Stimulated activated CD8-positive, alpha-beta memory T cell treated with anti-CD3 and anti-CD28 coated beads, Interleukin-15, amount 100 ng/mL, for 1 hour (primary cell): Measurements from ENCODE around the gene POLR2B.
"Not testable (repeated sequence)": the region's sequence is repeated elsewhere in the genome, so short reads cannot be mapped to it uniquely, and the experiment has no call there.

ENCODE experiments used
- DNase-seq: peaks from one replicate; pipeline ENCODE4 v3.0.0-alpha.2; 2020; ENCODE audit warnings: low read depth

POLR2B gene

DNA sequence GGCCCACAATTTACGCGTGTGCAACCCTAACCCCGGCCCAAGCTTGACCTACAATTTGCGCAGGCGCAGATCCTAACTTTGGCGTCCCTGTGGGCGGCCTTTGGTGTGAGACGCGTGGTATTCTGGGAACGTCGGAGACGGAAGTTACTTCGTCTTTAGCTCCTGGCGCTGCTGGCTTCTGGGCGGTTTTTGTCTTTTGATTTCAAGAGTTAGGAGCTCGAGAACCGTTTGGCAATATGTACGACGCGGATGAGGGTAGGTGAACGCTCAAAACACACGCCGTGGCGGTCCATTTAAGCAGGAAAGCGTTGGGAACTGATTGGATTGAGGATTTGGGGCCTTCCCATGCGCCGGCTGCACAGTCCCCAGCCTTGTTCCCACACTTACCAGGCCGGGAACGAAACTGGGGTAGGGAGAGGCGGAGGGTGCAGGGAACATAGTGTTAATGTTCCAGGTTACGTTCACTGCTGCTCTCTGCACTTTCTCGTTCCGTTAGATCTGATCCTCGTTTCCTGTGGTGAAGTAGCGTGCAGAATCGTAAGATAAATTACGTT is at the start of gene POLR2B:
Gene POLR2B (plus strand): TSS at position 147 of the 554 bp plus-strand sequence. CDS start 90 bp downstream, at position 237.
- DNase-seq = peak; percentile 72

DNA sequence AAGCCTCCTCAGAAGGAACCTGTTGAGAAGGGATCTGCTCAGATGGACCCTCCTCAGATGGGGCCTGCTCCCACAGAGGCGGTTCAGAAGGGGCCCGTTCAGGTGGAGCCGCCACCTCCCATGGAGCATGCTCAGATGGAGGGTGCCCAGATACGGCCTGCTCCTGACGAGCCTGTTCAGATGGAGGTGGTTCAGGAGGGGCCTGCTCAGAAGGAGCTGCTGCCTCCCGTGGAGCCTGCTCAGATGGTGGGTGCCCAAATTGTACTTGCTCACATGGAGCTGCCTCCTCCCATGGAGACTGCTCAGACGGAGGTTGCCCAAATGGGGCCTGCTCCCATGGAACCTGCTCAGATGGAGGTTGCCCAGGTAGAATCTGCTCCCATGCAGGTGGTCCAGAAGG is 48.1 kb upstream of the POLR2B start:
- DNase-seq = no peak

DNA sequence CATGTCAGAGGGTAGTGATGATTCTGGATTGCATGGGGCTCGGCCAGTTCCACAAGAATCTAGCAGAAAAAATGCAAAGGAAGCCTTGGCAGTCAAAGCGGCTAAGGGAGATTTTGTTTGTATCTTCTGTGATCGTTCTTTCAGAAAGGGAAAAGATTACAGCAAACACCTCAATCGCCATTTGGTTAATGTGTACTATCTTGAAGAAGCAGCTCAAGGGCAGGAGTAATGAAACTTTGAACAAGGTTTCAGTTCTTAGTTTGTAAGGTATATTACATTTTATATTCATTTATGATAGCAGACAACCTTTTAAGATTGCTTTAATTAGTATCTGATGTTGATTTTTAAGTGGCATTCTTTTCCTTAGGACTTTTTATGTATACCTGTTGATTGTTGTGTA is 46.8 kb upstream of the POLR2B start:
- no peak for DNase-seq

DNA sequence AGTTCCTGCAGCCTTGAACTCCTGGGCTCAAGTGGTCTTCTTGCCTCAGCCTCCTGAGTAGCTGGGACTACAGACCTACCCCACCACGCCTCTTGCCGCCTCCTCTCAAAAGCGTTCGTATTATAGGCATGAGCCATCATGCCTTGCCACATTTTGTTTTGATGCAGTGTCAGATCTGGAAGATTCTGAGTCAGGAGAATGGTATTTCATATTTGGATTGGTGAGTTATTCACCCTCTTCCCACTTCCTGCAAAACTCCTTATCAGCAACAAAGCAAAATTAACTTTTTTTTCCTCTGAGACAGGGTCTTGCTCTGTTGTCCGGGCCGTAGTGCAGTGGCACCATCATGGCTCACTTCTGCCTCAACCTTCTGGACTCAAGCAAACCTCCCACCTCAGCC is 41.4 kb upstream of the POLR2B start:
- no peak for DNase-seq

DNA sequence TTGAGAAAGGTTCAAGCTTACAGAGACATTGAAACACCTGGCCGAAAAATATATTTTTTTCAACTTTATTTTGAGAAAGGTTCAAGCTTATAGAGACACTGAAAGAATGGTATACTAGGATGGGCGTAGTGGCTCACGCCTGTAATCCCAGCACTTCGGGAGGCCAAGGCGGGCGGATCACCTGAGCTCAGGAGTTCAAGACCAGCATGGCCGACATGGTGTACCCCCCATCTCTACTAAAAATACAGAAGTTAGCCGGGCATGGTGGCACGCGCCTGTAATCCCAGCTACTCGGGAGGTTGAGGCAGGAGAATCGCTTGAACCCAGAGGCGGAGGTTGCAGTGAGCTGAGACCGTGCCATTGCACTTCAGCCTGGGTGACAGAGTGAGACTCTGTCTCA is 38.9 kb upstream of the POLR2B start:
- DNase-seq = not testable (repeated sequence)

DNA sequence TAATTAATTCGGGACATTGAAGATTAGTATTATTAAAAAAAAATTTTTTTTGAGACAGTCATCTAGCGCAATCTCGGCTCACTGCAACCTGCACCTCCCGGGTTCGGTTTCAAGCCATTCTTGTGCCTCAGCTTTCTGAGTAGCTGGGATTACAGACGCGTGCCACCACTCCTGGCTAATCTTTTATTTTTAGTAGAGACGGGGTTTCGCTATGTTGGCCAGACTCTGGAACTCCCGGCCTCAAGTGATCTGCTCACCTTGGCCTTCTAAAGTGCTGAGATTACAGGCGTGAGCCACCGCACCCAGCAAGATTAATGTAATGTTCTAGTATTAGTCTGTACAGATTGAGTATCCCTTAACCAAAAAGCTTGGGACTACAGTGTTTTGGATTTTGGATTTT is 38.3 kb upstream of the POLR2B start:
- no peak for DNase-seq

DNA sequence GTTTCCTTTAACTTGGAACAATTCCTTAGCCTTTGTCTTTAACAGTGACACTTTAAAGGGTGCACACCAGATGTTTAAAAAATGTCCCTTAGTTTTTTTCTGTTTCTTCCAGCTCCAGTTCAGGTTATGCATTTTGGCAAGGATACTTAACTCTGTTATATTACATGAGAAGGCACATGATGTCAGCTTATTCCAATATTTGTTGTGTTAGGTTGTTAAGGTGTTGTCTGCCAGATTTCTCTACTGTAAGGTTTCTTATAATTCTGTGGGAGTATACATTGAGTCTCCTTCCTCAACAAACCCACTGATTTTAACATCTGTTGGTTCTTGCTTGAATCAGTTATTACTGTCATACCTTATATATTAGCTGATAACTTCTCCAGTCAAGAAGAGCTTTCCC is 37.7 kb upstream of the POLR2B start:
- DNase-seq = no peak

DNA sequence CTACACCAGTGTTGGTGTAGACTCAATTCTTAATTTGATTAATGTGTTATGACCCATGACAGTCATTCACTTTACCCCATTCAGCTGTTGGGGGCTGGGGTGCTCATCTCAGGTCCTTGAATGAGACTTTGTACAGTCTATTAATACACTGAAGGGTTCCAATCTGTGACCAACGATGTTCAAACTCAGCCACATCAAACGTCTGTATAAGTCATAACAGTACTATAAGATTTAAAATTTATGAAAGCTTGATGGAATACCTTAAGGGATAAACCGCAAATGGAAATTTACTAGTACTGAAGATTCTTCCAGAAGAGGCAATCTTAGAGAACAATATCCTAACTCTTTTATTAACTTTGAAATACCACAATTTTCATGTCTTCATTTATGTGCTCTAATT is 37.3 kb upstream of the POLR2B start:
- no peak for DNase-seq

DNA sequence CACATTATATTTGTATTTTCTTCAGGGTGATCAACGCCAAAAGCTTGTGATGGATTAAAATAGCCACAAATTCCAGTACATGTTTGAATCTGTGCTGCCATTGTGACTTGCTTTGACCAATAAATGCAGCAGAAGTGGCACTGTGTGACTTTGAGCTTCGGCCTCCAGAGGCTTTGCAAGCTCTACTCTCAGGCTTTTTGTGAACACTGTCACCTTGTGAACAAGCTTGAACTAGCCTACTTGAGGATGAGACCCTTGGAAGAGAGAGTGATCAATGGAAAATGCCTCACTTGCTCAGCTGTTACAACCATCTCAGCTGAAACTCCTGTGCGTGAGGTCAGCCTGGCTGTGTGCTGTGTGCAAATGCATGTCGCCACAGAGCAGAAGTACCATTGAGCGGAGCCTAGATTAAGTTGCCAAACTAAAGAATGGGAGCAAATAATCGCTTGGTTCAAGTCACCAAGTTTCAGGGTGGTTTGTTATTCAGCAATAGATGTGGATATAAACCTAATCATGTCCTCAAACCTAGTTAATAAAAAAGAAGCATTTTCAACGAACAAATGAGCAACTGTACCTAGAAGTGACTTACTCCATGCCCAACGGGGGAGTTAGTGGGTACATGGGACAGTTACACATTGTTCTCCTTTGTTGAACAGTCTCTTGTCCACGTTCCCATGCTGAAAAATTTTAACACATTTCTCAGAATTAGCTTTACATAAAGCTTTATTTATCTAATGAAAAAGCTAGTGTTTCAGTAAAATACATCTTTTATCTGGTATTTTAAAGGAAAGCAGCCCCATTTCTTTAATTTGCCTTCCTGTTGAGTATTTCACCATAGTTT is 24.8 kb upstream of the POLR2B start:
- no peak for DNase-seq

DNA sequence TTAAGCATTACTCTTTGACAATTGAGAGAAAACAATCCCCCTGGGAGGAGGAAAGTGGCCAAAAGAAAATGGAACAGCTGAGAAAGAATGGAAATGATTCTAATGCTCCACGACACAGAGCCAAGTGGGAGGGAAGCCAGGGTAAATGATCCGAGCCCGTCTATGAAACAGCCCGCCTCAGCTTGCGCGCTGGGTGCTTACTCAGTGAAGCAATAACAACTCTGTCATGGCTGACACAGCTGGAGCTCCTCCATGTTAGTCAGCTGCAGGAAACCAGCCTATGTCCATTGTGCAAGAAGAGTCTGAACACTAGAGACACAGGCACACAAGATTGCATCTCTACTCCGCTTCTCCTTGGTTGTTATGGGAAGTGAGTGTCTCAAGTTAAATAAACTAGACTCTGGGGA is 20.6 kb upstream of the POLR2B start:
- DNase-seq = no peak

DNA sequence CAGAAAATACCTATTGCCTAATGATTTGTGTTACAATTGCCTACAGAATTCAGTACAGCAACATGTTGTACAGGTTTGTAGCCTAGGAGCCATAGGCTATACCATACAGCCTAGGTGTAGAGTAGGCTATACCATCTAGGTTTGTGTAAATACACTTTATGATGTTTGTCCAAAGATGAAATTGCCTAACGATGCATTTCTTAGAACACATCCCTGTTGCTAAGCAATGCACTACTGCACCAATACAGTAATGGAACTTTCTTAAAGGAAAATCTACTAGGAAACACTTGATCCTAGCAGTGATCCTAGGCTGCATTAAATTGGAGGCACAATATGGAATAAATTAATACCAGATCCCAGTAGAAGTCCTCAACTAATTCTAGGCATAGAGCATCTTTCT is 19.6 kb upstream of the POLR2B start:
- no peak for DNase-seq

DNA sequence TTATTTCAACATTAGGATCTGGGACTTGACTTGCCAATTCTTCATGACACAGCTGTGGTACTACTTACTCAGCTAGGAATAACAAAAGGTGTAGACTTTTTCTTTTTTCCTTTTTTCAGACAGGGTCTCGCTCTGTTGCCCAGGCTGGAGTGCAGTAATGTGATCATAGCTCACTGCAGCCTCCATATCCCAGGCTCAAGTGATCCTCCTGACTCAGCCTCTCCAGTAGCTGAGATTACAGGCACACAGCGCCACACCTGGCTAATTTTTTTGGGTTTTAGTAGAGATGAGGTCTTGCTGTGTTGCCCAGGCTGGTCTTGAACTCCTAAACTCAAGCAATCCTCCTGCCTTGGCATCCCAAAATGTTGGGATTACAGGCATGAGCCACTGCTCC is 17.6 kb upstream of the POLR2B start:
- no peak for DNase-seq

DNA sequence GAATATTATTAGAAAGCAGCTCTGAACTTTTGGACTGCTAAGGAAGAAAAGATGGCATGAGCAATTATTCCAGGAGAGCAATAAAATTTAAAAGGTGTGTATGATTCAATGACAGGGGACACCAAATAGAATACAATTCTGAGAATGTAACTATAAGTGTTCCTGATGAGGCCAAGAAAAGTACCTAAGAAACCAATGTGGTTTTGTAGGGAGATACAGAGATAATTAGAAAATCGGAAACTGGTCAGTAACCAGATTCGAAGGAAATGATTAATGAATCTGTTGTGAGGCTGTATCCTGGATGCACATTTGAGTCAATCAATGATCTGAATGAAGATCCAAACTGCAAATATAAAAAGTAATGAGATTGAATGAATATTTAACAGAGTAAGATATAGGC is 7.3 kb upstream of the POLR2B start:
- DNase-seq = no peak

DNA sequence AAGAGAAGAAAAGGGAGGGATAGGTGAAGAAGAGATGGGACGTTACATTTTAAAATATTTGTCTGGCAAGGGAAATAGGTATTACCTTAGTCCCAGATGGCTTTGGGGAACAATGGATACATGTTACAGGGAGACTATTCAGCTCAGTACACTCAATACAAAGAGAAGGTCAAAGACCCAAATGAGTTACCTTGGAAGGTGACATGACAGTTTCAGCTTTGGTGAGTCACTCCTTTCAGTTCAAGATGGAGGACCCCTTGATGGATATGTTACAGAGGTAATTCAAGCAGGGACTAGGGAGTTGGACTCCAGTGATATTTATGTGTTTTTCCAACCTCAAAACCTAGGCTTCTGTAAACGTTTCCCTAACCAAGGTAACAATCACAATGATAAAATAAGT is 6.3 kb upstream of the POLR2B start:
- no peak for DNase-seq

DNA sequence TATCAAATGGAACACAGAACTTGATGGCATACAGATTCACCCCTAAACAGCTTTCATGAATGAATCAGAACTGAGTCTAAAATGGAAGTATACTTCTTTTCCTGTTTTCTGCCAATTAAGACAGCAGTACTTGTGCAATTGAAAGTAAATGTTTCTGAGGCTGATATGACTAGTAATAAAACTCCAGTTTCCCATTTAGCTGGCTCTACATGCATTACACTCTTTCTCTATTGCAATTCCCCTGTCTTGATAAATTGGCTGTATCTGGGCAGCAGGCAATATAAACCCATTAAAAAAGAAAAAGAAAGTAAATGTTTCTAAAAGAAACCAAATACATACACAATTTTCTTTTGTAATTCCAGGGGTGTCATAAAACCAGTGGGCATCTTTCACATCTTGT is 5.9 kb upstream of the POLR2B start:
- no peak for DNase-seq

DNA sequence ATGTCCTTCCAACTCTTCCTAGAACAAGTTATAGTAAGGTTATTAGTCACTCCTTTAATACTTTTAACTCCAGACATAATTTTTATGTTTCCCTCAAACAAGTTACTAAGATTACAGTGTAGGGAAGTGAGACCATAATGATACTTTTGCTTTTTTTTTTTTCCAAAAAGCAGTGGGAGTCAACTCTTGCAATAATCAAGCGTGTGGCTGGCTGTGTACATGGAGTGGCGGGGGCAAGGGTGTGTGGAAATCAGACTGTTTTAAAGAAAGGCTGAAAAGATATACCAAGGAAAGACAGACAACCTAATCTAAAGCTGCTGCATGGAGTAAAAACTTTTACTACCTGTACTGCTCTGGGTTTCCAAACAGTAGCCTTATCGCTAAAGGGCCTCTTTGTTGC is 5.4 kb upstream of the POLR2B start:
- DNase-seq = no peak

DNA sequence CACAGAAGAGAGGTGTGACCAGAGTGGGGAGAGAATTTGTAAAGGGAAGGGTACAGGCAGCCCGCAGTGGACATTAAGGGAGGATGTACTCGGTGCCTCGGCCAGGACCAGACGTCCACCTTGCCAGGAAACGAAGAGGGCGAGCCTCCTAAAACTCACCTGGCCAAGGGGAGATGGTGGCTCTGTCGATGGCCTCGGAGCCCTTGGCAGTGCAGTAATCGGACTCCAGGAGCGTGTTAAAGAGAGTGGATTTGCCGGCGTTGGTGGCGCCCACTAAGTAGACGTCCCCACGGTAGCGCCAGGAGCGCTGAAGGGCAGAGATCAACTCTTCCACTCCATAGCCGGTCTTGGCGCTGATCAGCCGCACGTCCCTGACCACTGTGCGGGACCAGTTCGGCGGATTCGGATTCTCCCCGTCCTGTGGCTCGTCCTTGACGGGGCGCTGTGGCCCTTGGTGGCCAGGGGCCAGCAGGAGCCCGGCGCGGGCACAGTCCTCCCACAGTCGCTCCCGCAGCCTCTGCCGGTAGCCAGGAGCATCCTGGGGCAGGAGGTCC is 2.3 kb upstream of the POLR2B start:
- DNase-seq = no peak

DNA sequence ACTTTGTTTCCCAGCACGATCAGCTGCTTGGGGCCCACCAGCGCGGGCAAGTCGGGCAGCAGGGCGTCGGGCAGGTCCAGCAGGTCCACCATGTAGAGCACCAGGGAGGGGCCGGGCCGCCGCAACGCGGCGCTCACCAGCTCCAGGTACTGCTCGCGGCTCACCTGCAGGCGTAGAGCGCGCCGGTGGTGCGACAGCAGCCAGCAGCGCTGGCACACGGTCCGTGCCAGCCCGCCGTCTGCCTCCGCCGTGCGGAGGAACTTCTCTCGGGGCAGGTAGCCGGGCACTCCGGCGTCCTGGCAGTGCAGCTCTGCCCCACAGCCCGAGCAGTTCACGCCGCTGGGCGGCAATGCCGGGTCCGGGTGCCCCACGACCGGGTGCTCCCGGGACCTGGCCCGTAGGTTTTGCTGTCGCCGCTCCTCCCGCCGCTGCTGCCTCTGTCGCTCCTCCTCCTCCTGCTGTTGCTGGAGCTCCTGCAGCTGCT is 1.8 kb upstream of the POLR2B start:
- peak; percentile 2 for DNase-seq

DNA sequence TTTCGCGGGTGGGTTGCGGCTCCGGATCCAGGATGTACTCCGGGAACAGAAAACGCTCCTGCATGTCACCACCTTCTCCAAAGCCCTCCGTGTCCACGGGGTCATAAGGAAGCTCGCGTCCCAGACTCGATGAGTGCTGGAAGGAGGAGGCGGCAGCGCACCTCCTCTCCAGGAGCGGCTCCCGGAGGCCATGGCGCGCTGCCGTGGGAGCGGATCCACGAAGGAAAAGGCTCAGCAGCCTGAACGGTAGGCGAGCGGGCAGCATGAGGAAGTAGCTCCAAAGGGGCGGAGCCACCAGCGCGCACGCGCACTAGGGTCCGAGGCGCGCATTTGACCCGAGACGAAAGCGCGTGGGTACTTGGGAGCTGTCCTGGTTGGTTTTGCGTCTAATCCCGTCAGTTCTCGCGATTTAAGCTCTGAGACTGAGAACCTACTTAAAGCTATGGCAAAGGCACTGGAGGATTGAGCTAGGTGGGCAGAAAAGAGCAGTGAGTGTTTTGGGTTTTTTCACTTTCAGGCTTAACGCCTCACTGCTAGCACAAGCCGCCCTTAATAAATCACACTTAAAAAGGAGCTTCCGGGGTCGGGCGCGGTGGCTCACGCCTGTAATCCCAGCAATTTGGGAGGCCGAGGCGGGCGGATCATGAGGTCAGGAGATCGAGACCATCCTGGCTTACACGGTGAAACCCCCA is 1.2 kb upstream of the POLR2B start, which contains the start of gene NOA1:
Gene NOA1 (minus strand): TSS at position 286 of the 692 bp plus-strand sequence. CDS start 21 bp downstream, at position 265.
- DNase-seq = peak; percentile 92

DNA sequence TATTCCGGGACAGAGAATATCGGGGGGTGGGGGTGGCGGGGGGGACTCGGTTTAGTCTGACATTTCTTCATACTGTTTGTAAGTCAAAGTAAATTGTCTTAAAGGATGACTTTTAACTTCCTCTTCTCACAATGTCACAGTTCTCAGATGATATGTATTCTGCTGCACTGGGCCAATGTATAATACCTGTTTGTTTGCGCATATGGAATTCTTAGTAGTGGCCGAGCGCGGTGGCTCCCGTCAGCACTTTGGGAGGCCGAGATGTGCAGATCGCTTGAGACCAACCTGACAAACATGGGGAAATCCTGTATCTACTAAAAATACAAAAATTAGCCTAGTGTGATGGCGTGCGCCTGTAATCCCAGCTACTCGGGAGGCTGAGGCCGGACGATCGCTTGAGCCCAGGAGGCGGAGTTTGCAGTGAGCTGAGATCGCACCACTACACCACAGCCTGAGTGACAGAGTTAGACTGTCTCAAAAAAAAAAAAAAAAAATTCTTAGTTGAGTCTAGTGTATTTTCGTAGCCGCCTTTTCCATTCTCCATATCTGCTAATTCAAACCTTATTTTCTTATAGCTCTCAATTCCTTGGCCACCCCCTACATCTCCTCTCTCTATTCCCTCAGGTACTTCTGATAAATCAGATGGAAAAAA is 851 bp downstream of the POLR2B start:
- peak; percentile 13 for DNase-seq

DNA sequence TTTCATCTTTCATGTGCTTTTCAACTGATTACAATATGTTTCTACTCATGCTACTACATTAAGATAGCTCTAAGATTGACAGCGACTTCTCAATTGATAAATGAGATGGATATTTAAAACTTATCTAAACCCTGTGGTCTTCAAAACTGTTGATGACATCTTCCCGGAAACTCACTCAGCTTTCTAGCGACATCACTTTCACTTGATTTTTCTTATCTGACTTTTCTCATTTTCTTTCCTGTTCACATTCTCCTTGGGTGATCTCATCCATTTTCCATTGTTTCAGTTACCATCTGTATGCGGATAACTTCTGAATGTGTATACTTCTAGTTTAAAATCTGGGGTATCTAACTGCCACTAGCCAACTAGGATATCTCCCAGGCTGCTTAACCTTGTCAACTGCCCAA is 3.1 kb downstream of the POLR2B start:
- no peak for DNase-seq

DNA sequence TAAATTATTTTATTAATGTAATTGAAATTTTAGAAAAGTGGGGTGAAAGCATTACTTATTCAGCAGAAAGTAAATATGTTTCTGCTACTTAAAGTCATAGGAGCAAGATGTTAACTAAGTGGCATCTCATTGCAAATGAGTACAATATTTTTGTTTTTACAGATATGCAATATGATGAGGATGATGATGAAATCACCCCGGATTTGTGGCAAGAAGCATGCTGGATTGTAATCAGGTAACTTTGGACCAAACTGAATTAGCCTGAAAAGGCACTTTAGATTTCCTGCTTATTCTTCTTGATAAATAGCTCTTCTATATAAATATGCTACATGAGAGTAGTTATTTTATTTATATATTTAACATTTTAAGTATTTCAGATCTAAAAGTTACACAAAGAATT is 7.5 kb downstream of the POLR2B start:
- no peak for DNase-seq
